Nephron (organoid): ENCODE data around the gene PSAT1.

Experiments
- H3K27ac Mint-ChIP-seq, 3 experiments: 2 replicates each; pipeline ENCODE4 v1.8.0; 2020; ENCODE audit warnings: mixed read lengths in 3 of 3, mild to moderate bottlenecking in 2 of 3, moderate library complexity in 1 of 3
- H3K27me3 Mint-ChIP-seq: 2 replicates; pipeline ENCODE4 v1.8.0; 2021; ENCODE audit warnings: low read depth, mild to moderate bottlenecking, moderate library complexity, mixed read lengths
- H3K36me3 Mint-ChIP-seq: 2 replicates; pipeline ENCODE4 v1.8.0; 2020; ENCODE audit warnings: low read depth, mixed read lengths
- H3K4me1 Mint-ChIP-seq: 2 replicates; pipeline ENCODE4 v1.8.0; 2020; ENCODE audit warnings: mixed read lengths
- H3K4me3 Mint-ChIP-seq, 3 experiments: 2 replicates each; pipeline ENCODE4 v1.8.0; 2020; ENCODE audit warnings: mild to moderate bottlenecking in 3 of 3, mixed read lengths in 3 of 3, moderate library complexity in 2 of 3
- H3K9me3 Mint-ChIP-seq: 2 replicates; pipeline ENCODE4 v1.8.0; 2020; ENCODE audit warnings: mixed read lengths
- TF ChIP-seq, protein P1 (sequence below), 3 experiments: fragments of 200-600 bp; sonication (generic); IDR thresholded peaks; one replicate each; pipeline ENCODE4 v1.5.0; 2021; ENCODE audit warnings: antibody characterized with exemption in 3 of 3; ENCODE audit not compliant: unreplicated experiment in 3 of 3

PSAT1 gene

DNA sequence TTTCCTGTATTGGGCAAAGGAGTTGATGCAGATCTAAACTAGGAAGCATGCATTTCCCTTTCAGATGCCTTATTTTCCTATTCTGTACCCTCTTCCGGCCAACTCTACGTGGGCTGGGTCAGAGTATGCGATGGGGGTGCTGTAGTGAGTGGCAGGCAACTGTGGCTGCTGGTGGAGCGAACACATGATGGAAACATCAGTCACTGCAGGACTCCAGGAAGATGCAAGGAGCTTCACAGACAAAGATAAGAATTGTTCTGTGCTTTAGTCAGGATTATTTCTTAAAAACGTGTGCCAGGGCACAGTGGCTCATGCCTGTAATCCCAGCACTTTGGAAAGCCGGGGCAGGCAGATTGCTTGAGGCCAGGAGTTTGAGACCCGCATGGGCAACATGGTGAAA, 75.1 kb downstream of the PSAT1 start:
- Mint-ChIP-seq H3K4me3 (no peak overlapping the region), H3K36me3 (no peaks in the 10 kb centered on the region)
- TF ChIP-seq, protein P1, sequence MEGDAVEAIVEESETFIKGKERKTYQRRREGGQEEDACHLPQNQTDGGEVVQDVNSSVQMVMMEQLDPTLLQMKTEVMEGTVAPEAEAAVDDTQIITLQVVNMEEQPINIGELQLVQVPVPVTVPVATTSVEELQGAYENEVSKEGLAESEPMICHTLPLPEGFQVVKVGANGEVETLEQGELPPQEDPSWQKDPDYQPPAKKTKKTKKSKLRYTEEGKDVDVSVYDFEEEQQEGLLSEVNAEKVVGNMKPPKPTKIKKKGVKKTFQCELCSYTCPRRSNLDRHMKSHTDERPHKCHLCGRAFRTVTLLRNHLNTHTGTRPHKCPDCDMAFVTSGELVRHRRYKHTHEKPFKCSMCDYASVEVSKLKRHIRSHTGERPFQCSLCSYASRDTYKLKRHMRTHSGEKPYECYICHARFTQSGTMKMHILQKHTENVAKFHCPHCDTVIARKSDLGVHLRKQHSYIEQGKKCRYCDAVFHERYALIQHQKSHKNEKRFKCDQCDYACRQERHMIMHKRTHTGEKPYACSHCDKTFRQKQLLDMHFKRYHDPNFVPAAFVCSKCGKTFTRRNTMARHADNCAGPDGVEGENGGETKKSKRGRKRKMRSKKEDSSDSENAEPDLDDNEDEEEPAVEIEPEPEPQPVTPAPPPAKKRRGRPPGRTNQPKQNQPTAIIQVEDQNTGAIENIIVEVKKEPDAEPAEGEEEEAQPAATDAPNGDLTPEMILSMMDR (IDR thresholded peaks at IDR 0.05; ENCODE audit: unreplicated experiment in 3 of 3), result no peak

More for the DNA sequence above, 75.1 kb downstream of the PSAT1 start:
- peaks cover 18% of the 10 kb centered on the region for H3K27me3 Mint-ChIP-seq
- H3K9me3 Mint-ChIP-seq, result no peaks in the 10 kb centered on the region
- peaks cover 7% of the 10 kb centered on the region for H3K4me1 Mint-ChIP-seq
- H3K27ac Mint-ChIP-seq, result no peak overlapping the region
